GM18909 (cell line): ENCODE results near the gene KIRREL3.

ENCODE experiments used
- ATAC-seq: cut with Tn5 transposase; IDR thresholded peaks from one replicate; pipeline ENCODE4 v1.9.1; 2021; ENCODE audit warnings: mild to moderate bottlenecking; ENCODE audit not compliant: unreplicated experiment, poor library complexity

KIRREL3 gene

GRCh38 chr11:127000291-127000968 is at the start of gene KIRREL3:
KIRREL3 (minus strand) TSS chr11:127000770.
- no peak for ATAC-seq

- no peak for ATAC-seq
Measured at GRCh38 chr11:127050186-127050585, 49.6 kb upstream of the KIRREL3 start.

GRCh38 chr11:127049486-127049885 is 48.9 kb upstream of the KIRREL3 start:
- ATAC-seq: no peak

GRCh38 chr11:127044535-127044934 is 44.0 kb upstream of the KIRREL3 start:
- no peak for ATAC-seq

- ATAC-seq: no peak
Measured at GRCh38 chr11:127042445-127042844, 41.9 kb upstream of the KIRREL3 start.

- no peak for ATAC-seq
Measured at GRCh38 chr11:127039591-127039990, 39.0 kb upstream of the KIRREL3 start.

GRCh38 chr11:127037596-127037995 is 37.0 kb upstream of the KIRREL3 start:
- no peak for ATAC-seq

GRCh38 chr11:127037001-127037400 is 36.4 kb upstream of the KIRREL3 start:
- no peak for ATAC-seq

- no peak for ATAC-seq
Measured at GRCh38 chr11:127035824-127036223, 35.3 kb upstream of the KIRREL3 start.

GRCh38 chr11:127034973-127035372 is 34.4 kb upstream of the KIRREL3 start:
- no peak for ATAC-seq

GRCh38 chr11:127028648-127029047 is 28.1 kb upstream of the KIRREL3 start:
- no peak for ATAC-seq

GRCh38 chr11:127027789-127028188 is 27.2 kb upstream of the KIRREL3 start:
- no peak for ATAC-seq

GRCh38 chr11:127027000-127027399 is 26.4 kb upstream of the KIRREL3 start:
- ATAC-seq: no peak

GRCh38 chr11:127023991-127024390 is 23.4 kb upstream of the KIRREL3 start:
- ATAC-seq: no peak

GRCh38 chr11:127018683-127019279 is 18.2 kb upstream of the KIRREL3 start:
- ATAC-seq: no peak

GRCh38 chr11:127017482-127017881 is 16.9 kb upstream of the KIRREL3 start:
- no peak for ATAC-seq

- no peak for ATAC-seq
Measured at GRCh38 chr11:127013550-127013949, 13.0 kb upstream of the KIRREL3 start.

- no peak for ATAC-seq
Measured at GRCh38 chr11:127006311-127006710, 5.7 kb upstream of the KIRREL3 start.

- ATAC-seq: no peak
Measured at GRCh38 chr11:127003260-127003981, 2.9 kb upstream of the KIRREL3 start.

- ATAC-seq: no peak
Measured at GRCh38 chr11:127002669-127003259, 2.2 kb upstream of the KIRREL3 start.

- no peak for ATAC-seq
Measured at GRCh38 chr11:127000981-127001380, 411 bp upstream of the KIRREL3 start.
